Medulla oblongata (tissue), 1 donor: ENCODE data around the gene CTDSPL.

ENCODE experiments used
- DNase-seq: peaks from one replicate; pipeline ENCODE4 v3.0.0-alpha.2; 2015; ENCODE audit errors: extremely low spot score

CTDSPL gene

DNA sequence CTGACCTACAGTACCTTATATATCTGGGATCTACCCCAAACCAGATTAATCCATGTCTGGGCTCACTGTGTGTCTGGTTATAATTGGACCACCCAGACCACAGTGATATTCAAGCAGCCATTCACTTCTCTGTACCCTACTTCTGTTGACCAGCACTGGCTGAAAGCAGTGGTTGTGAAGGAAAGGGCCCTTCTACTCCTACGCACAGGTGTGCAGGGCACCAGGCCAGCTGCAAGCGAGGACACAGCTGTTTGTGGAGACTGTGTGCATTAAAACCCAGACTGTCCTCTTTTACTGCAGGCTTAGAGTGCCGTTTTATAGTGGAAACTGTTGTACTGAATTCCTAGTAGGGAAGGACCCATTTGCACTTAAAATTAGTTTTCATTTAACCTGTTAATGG, 29.5 kb downstream of the CTDSPL start:
- DNase-seq, result no peak

DNA sequence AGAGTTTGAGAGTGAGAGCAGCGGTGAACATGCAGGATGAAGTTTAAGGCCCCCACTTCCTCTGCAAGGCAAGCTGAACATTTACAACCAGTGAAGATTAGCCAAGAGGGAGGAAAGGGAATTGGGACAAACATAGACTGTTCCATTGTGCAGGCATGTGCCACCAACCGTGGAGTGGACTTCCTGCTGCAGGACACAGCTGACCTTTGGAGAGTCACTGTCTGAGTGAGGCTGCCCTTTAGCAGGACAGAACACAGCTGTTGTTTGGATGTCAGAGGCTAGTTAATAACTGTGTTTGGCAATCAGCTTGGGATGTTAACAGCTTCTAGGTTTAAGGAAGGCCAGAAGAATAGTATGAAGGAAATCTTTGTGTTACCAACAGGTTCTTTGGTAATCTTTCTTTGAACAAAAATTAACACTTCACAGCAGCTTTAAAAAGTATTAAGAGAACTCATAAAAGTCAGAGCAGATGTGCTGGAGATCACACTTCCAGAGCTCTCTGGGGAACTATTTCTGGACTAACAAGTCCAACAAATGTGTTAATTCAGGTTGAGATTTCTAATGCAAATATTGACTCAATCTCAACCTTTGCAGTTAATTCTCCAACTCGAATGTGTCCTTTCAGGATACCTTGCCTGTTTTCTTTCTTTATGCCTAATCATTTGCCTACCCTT, 31.4 kb downstream of the CTDSPL start:
- DNase-seq, result peak; percentile 55

DNA sequence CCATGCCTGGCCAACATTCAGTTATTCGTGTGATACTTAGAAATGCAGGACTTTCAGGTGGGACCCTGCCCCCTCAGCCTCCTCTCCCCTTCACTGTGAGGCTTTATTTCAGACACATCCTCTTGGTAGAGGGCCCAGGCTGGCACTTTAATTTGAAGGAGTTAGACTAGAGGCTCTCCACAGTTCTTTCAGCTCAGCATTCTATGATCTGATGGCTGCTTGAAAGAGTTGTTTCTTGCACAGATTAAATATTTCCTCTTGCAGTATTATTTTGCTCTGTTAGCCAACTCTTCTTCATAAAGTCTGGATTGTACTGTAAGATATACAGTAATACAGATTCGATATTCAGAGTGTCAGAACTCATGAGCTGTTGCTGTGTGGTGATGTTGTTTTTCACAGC, 35.1 kb downstream of the CTDSPL start:
- DNase-seq, result no peak

DNA sequence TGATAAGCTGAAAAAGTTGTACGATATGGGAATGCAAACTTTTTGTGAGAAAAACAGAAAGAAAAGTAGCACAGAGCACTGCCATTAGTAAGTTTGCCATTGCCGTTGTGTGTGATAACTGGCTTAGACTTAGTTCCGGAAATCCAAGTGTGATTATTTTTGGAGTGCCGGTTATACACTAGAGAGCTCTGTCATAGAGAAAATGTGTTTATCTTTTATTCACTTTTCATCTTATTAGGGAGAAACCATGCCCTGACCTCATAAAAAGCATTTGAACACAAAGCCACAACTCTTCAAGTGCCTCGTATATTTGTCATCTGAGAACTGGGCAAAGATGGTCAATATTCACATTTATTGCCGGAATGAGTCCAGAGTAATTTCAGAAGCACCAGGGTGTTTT, 36.1 kb downstream of the CTDSPL start:
- no peak for DNase-seq

DNA sequence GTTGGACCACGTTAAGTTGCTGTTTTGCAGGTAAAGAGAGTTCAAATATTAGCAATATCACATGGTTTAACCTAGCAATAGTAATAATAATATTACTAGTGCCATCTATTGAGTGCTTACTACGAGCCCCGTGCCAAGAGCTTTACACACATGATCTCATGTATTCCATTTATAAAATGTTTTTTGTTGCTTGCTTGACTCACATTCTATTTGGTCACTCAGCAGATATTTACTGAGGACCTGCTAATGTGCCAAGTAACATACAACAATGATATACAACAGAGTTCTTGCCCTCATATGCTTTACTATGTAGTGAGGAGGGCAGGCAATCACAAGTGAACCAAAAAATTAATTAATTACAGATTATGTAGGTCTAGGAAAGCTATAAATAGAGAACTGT, 36.7 kb downstream of the CTDSPL start:
- DNase-seq, result no peak

- no peak for DNase-seq
Observed at GRCh38 chr3:37899101-37899707, 37.5 kb downstream of the CTDSPL start.

- no peak for DNase-seq
Observed at GRCh38 chr3:37899711-37900306, 38.1 kb downstream of the CTDSPL start.

DNA sequence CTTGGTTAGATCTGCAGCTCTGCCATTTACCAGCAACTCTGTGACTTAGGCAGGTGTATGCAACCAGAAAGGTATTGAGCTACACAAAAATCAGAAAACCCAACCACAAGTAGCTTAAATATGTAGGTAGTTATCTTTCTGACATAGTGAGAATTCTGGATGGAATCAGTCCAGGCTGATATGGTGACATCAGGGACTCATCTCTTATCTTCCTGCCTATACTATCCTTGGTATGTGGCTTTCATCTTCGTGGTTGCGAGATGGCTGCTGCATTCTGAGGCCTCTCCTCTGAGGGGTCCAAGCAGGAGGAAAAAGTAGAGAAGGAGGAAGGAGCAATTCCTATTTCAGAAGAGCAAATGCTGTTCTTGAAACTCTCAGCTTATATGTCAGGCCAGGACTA, 40.0 kb downstream of the CTDSPL start:
- no peak for DNase-seq

GRCh38 chr3:37902674-37903073, 41.0 kb downstream of the CTDSPL start:
- no peak for DNase-seq

- DNase-seq, result no peak
Observed at GRCh38 chr3:37903320-37903719, 41.6 kb downstream of the CTDSPL start.

GRCh38 chr3:37903734-37904133, 42.1 kb downstream of the CTDSPL start:
- no peak for DNase-seq

DNA sequence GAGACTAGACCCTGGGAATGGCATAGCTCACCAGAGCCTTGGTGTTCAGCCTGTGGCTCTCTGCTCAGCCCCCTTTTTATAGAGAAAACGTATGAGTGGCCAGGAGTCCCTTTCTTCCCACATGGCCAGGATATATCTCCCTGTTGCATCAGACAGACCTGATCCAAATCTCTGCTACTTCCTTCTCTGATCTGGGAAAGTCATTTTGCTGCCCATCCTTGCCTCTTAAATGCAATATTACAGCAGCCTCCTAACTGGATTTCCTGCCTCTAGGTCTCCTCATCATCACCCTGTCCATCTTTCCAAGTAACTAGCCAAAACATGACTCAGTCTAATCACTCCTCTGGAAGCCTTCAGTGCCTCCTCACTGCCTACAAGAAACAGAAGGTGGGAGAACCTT, 42.9 kb downstream of the CTDSPL start:
- no peak for DNase-seq

DNA sequence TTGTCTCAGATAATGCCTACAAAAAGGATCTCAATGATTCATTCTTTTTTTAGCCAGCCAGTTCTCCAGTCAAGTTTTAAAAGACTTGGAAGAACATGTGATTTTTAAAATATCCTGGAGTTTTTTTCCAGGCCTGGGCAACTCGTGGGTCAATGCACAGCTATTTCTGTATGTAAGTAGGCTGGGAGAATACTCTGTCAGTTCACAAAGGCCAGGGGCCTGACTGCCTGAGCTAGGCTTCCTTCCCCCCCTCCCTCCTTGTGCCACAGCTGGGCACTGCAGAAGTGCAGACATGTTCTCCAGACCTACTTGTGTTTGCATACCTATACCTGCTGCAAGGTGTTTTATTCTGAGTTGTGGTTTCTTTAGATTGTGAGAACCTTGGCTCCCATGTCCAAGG, 43.7 kb downstream of the CTDSPL start:
- DNase-seq, result no peak

GRCh38 chr3:37905987-37906674, 44.5 kb downstream of the CTDSPL start:
- peak; percentile 49 for DNase-seq

DNA sequence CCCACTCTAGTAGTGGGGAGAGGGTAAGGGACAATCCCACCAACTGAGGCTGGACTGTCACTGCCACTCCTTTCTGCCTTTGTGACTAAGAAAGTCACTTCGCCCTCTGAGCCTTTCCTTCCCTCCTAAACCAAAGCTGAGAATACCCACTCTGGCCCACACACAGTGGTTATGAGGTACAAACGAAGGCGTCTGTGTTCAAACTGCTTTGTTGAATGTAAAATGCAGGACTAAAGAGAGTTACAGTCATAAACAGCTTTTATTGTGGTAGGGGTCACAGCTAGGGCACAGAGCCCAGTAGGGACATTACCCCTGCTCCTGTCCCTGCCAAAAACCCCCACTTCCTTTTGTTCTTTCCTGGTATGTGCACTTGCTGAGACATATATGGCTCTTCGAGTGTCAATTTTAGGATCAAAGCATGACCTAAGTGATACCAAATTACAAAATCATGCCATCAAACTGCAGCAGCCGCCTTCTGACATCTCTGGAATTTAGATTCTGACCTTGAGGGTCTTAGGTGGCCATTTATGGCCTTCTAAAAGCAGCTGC, 45.1 kb downstream of the CTDSPL start:
- DNase-seq, result peak; percentile 22

GRCh38 chr3:37907371-37907770, 45.7 kb downstream of the CTDSPL start:
- DNase-seq, result peak; percentile 24

DNA sequence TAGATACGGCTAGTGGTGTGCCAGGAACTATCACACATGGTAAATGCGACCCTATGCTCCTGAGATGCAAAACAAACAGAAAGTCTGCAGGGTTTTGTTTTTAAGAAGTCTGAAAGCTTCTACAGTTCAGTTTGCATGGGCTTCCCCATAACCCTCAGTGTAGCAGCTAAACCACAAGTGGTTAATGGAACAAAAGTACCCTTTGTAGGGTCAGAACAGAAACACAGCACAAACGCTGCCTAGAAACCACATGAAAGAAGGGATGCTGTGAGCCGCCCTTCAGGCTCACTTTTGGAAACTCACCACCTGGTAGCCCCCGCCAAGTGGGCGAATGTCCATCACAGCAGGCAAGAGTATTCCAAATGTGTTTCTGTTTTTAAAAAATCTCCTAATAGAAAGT, 46.2 kb downstream of the CTDSPL start:
- peak; percentile 88 for DNase-seq

- DNase-seq, result peak; percentile 27
Observed at GRCh38 chr3:37909067-37909911, 47.6 kb downstream of the CTDSPL start.

GRCh38 chr3:37910671-37911400, 49.2 kb downstream of the CTDSPL start:
- DNase-seq, result peak; percentile 70

DNA sequence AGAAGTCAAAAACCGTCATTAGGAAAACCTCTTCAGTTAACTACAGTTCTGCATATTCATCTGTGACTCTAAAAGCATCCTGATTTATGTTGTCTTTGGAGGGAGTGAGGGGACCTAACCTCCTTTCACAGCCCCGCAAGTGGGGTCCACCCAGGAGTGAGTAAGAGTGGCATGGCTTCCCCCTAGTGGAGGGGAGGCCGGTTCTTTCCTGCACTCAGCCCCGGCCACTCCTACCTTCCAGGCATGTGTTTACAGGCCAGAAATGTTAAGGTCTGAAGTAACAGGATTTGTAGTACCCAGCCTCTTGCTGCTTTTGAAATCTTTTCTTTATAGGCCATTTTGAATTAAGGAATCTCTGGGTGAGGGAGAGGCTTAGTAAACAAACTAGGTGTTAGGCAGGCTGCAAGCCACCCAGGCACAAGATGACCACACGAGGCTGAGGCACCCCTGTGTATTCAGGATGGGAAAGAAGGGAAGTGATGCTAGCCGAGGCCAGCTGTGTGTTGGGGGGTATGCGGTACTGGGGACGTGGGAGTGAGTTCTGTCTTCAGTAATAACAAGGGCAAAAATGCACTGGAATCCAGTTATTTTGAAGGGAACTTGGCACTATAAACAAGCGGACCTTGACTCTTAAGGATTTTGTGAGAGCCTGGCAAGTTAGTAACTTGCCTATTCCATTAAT, 50.5 kb downstream of the CTDSPL start:
- DNase-seq, result peak; percentile 29
